ENCODE results near the gene PHF3. TPM values are rescaled to one million over a fixed set of nuclear protein-coding genes. Genes with fewer than 3 reads are reported as not detected.

PHF3 gene
- total RNA-seq, 1 experiment from 2014 or later: 66.6 TPM

- H3K4me1 ChIP-seq (ENCODE audit: insufficient read depth, low read length): peaks cover 3% of the 10 kb centered on the region; the same call in 1 of the 2 replicates
- no peak overlapping the region for H2BK20ac ChIP-seq (ENCODE audit: low read depth, low read length, poor library complexity, severe bottlenecking)
- no peak for DNase-seq
- H3T11ph ChIP-seq (ENCODE audit: low read length): no peak overlapping the region
- H3K9me3 ChIP-seq (ENCODE audit: control insufficient read depth, low read depth, low read length): no peaks in the 10 kb centered on the region
- Mint-ChIP-seq H3K4me1 (peaks cover 19 to 21% of the 10 kb centered on the region in 2 experiments), H3K4me3 (no peak overlapping the region), H3K9me3 (no peaks in the 10 kb centered on the region; a peak in 1 of 5 replicates), H3K36me3 (ENCODE audit: insufficient read depth in 1 of 3, low read depth in 3 of 3) (no peaks in the 10 kb centered on the region), H3K27me3 (ENCODE audit: low read depth) (peaks cover 66% of the 10 kb centered on the region), H3K27ac (no peak overlapping the region)
- H3K79me1 ChIP-seq (ENCODE audit: insufficient read depth, low read depth, low read length, poor library complexity, severe bottlenecking): no peaks in the 10 kb centered on the region
- H3K23me2 ChIP-seq (ENCODE audit: insufficient read length, low read depth, low read length, poor library complexity, severe bottlenecking): no peaks in the 10 kb centered on the region
- H4K91ac ChIP-seq (ENCODE audit: insufficient read length, low read depth, low read length): no peak overlapping the region
- TF ChIP-seq CTCF (conservative IDR thresholded peaks at IDR 0.05): no peak
- H3K18ac ChIP-seq (ENCODE audit: insufficient read length, low read depth, low read length): no peak overlapping the region
- no peak overlapping the region for H4K8ac ChIP-seq (replicated peaks; ENCODE audit: insufficient read length, low read depth, low read length)
- no peak overlapping the region for H3K4ac ChIP-seq (ENCODE audit: low read depth, low read length)
- H2BK120ac ChIP-seq (ENCODE audit: low read depth, low read length, poor library complexity, severe bottlenecking): no peak overlapping the region
- no peak overlapping the region for H2BK12ac ChIP-seq (ENCODE audit: insufficient read length, low read depth, low read length)
- H4K20me1 ChIP-seq (ENCODE audit: control insufficient read depth, insufficient read depth, insufficient read length): no peaks in the 10 kb centered on the region
- no CpG with 5 or more reads among the region's 1 CpG for WGBS (ENCODE audit: extremely low coverage, insufficient read length, low lambda C conversion rate)
- H2BK15ac ChIP-seq (ENCODE audit: low read depth, low read length): no peak overlapping the region
- H3K4me2 ChIP-seq (ENCODE audit: insufficient read depth, insufficient read length, low read length): no peak overlapping the region
- no peak overlapping the region for H2AFZ ChIP-seq (ENCODE audit: low read length)
- no peak overlapping the region for H3K27ac ChIP-seq (ENCODE audit: insufficient read length, low read depth, low read length)
- H4K5ac ChIP-seq (ENCODE audit: insufficient read length, low read depth, low read length): no peak overlapping the region
- no peaks in the 10 kb centered on the region for H3K27me3 ChIP-seq (ENCODE audit: insufficient read depth, low read length)
- no peak overlapping the region for H3K56ac ChIP-seq (ENCODE audit: insufficient read length, low read depth, low read length)
- no peak overlapping the region for H3K23ac ChIP-seq (ENCODE audit: insufficient read length, low read depth, low read length)
- H2BK5ac ChIP-seq (ENCODE audit: insufficient read length, low read length): no peak overlapping the region
- H3K14ac ChIP-seq (ENCODE audit: insufficient read depth, low read length): no peak overlapping the region
- no peak overlapping the region for H3K9ac ChIP-seq (ENCODE audit: extremely low read depth, insufficient read length, low read length)
- H2AK5ac ChIP-seq (ENCODE audit: insufficient read length, low read length): no peak overlapping the region
- no peaks in the 10 kb centered on the region for H3K79me2 ChIP-seq (ENCODE audit: insufficient read depth, low read length)
Observed at GRCh38 chr6:63630466-63630865, 5.1 kb upstream of the PHF3 start.

Data from H9 (cell line).